HG03103 (cell line): ENCODE data around the gene HAGH.
"Not testable (repeated sequence)": the region's sequence is repeated elsewhere in the genome, so short reads cannot be mapped to it uniquely, and the experiment has no call there.

Experiments
- ATAC-seq: cut with Tn5 transposase; IDR thresholded peaks from one replicate; pipeline ENCODE4 v1.9.1; 2021; ENCODE audit warnings: low read depth; ENCODE audit not compliant: unreplicated experiment

Gene HAGH

DNA sequence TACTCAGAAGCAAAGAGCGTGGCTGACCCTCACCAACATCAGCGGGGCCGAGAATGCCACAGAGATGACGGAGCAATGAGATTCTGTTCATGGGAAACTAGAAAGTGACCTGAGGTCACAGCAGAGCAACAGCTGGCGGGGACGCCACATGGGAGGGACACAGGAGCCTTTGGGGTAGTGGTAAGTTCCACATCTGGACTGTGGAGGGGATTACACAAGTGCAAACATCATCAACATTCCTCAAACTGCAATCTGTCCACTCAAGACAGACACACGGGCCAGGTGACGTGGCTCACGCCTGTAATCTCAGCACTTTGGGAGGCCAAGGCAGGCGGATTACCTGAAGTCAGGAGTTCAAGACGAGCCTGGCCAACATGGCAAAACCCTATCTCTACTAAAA lies 11.2 kb downstream of the HAGH start:
- no peak for ATAC-seq

DNA sequence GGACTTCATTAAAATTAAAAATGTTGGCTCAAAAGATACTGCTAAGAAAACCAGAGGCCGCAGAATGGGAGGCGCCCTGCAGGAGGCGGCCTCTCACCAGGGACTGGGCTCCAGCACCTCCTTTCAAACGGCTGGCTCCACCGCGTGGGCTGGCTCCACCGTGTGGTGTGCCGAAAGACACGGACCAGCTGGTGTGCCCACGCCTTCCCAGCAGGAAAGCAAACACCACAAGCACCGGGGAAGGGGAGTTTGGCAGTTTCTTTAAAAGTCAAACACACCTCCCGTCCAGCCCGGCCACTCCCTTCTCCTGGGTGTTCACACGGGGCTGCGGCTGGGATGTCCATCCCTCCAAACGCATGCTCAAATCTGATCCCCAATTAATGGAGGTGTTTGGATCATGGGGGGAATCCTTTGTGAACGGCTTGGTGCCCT lies 13.9 kb downstream of the HAGH start:
- ATAC-seq, result no peak

DNA sequence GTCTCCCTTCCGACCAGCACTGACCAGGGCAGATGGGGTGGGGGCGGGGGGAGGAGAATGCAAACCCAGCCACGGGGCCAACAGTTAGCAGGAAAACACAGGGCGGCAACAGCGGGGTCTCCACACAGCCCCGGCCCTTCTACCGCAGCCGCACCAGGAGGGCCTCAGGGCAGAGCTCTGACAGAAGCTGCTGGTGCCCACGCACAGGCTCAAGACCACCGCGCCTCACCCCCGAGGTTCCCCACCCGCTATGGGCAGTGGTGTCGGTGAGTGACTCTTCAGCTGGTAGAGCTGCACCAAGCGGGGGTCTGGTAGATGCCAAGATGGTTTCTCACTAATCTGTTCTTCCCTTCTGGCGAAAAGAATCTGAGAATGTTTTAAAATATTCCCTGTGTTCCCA lies 16.1 kb downstream of the HAGH start:
- ATAC-seq, result no peak

GRCh38 chr16:1810106-1810505 lies 16.5 kb downstream of the HAGH start:
- ATAC-seq, result no peak

DNA sequence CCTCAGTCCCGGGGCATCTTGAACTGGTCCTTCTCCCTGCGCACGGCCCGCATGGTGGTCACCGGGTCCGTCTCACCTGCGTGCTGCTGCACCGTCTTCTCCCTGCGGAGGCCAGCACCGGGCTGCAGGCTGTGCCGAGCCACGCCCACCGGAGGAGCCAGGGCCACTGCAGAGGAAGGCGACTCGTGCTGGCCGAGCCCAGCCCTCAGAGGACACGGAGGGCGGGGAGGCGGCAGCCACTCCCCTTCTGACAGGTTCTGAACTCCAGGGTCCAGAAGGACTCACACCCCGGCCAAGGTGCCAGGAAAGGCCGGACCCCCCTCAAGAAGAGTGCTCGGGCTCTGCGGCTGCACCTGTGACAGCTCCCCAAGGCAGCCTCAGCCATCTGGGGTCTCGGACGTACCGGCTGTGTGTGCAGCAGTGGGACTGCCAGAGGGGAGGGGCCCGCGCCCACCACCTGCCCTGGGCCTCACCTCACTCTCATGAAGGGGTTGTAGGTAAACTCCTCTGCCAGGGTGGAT lies 17.3 kb downstream of the HAGH start:
- ATAC-seq, result no peak

GRCh38 chr16:1808691-1809090 lies 17.9 kb downstream of the HAGH start:
- no peak for ATAC-seq

DNA sequence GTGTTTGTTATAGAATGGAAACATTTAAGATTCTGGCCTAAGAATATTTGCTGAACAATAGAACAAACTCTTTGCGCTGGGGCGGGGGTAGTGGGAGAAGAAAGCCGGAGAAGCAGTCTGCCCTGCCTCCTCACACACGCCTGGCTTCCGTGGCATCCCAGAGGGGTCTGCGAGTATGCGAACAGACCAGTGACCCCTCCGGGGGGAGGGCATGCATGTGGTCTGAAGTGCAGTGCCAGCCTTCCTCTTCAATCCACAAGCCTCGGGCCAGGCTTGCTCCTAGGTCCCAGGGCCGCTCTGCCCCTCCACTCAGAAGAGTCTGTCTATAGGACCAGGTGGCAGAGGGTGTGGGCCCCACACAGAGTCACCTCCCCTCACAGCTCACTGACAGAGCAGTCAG lies 19.0 kb downstream of the HAGH start:
- ATAC-seq, result no peak

DNA sequence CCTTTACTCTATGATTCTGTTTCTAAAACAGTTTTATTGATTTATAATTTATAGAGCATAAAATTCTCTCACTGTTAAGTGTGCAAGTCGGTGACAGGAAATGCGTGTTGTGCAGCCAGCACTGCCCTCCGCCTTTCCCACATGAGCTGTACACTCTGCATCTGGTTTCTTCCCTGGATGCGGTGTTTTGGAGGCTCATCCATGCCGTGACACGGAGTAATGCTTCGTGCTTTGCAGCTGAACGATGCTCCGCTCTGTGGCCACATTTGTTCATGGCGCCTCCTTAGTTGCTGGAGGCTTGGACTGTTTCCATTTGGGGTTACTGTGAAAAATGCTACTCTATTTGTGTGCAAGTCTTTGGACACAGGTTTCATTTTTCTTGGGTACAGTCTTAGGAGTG lies 25.9 kb downstream of the HAGH start:
- ATAC-seq, result no peak

DNA sequence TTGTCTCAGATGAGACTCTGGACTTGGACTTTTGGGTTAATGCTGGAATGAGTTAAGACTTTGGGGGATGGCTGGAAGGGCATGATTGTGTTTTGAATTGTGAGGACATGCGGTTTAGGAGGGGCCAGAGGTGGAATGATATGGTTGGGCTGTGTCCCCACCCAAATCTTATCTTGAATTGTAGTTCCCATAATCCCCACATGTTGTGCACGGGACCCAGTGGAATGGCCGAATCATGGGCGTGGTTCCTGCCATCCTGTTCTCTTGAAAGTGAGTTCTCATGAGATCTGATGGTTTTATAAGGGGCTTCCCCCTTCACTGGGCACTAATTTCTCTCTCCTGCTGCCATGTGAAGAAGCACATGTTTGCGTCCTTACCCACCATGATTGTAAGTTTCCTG lies 27.4 kb downstream of the HAGH start:
- not testable (repeated sequence) for ATAC-seq

- ATAC-seq, result no peak
Measured at GRCh38 chr16:1794908-1795666, 31.5 kb downstream of the HAGH start.

DNA sequence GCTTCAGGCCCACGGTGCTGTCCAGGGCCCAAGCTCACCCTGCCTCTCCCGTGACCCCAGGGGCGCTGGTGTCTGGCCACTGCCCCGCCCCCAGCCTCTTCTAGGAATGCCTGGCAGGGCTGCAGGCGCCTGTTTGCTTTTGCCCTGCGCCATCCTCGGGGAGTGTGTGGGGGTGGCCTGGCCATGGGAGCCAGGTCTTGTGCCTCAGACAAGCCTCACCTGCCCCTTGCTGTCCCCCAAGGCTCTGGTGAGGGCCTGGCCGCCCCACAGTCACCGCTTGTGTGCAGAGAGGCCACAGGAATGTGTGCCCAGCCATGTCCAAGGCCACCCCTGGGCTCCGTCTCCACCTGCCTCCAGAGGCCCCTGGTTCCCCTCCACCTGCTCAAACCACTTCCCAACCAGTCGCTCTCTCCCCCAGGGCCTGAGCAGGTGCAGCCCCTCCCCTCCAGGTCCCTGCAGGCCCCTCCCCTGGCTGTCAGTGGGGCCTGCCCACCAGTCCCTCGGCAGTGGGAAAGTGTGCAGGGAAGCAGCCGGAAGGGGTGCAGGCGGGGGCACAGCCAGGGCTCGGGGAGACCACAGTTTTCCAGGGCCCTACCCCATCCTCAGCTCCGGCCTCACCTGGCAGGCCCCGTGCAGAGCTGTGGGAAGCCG lies 32.3 kb downstream of the HAGH start:
- no peak for ATAC-seq

DNA sequence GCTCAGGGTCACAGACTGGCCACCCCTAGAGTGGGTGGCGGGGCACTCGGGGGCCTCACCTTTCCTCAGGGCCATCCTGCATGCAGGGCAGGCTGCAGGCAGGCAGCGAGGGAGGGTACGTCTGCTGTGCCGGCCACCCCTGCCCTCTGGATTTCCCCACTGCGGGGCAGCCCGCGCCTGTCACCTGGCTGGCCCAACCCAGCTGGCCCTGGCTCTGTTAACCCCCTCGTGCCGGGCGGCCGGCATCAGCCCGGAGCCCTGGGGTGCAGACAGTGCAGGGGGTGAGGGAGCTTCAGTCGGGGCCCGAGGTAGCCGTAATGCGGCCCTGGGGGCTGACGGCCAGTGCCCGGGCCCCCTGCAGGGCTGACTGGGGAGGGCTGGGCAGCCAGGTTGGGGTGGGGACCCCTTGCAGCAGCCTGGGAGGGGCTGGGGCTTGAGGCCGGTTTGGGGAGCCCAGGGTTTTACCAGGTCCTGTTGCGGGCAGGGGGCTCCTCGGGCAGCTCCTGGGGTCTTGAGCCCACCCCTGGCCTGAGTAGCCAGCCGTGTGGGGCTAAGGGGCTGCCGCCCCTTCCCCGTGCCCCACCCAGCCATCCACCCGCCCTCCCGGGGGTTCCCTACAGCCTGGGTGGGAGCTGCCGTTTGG lies 32.9 kb downstream of the HAGH start, which contains the start of gene IGFALS:
TSS of gene IGFALS (minus strand) at position 128 of the 643 bp plus-strand sequence. CDS start at position 75, 53 bp downstream.
- no peak for ATAC-seq

GRCh38 chr16:1792836-1793577 lies 33.6 kb downstream of the HAGH start:
- no peak for ATAC-seq

DNA sequence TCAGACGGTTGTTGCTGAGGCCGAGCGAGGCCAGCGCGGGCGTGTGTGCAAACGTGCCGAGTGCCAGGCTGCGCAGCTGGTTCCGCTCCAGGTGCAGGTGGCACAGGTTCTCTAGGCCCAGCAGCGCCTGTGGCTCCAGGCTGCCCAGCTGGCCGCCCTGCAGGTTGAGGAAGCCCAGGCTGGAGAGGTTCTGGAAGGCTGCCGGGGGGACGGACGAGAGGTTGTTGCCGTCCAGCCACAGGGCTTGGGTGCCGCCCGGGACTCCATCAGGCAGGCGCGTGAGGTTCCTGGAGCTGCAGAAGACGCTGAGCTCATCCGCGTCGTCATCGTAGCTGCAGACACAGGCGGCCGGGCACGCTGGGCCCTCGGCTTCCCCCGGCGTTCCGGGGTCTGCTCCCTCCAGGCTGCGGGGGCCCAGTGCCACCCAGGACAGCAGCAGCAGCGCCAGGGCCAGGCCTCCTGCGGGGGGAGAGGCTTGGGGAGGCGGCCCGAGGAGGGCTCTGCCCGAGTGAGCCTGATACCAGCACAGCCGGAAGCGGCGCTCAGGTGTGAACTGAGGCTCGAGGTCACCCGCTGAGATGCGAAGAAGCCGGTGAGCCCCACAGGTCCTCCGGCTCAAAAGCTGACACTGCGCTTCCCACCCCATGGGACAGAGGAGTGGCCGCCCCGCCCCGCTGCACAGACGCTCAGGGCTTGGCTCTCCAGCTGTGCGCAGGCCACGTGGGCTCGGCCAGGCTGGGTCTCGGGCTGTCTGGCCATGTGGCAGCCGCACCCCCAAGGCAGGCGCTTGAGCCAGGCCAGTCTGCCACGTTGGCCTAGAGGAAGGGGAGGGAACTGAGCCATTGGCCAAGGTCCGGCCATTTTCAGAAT lies 34.4 kb downstream of the HAGH start:
- ATAC-seq, result no peak

- no peak for ATAC-seq
Measured at GRCh38 chr16:1791256-1791942, 35.2 kb downstream of the HAGH start.

DNA sequence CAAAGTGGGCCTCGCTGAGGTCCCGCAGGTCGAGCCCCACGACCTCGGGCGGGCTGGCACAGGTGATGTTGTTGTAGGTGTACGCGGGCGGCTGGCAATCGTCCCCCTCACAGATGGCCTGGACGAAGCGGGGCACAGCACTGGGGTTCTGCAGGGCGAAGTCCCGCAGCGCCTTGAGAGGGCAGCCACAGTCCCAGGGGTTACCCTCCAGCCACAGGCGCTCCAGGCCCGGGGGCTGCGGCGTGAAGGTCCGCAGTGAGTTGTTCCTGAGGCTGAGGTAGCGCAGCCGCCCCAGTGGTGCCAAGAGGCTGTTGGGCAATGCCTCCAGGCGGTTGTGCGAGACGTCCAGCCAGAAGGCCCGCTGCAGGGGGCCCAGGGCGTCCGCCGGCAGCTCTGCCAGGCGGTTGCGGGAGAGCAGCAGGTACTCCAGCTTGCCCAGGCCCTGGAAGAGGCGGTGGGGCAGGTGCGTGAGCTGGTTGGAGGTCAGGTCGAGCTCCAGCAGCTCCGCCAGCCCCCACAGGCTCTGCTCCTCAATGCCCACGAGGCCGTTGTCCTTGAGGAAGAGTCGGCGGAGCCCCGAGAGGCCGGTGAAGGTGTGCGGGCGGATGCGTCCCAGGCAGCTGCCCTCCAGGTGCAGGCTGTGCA lies 35.9 kb downstream of the HAGH start:
- no peak for ATAC-seq

- ATAC-seq, result no peak
Measured at GRCh38 chr16:1790261-1790610, 36.4 kb downstream of the HAGH start.

- ATAC-seq, result no peak
Measured at GRCh38 chr16:1789643-1790045, 37.0 kb downstream of the HAGH start.

DNA sequence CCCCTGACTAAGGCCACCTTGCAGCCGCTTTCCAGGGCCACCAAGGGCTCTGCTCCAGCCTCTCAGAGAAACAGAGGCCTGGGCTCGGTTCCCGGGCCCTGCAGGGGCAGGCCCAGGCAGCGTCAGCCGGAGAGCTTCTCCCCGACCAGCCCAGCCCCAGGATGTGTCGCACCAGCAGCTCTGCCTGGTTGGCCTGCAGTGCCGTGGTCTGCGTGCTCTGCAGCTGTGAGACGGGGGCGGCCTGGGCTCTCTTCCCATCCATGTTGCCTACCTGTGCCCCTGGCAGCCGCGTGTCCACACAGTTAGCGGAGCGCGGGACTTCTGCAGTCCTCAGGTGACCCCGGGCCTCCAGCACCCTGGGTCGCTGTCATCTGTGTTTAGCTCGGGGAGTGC lies 37.9 kb downstream of the HAGH start:
- ATAC-seq, result no peak
